Colonic mucosa (tissue), 4 donors: ENCODE measurements around the gene ENOX2. TPM values are rescaled to one million over a fixed set of nuclear protein-coding genes. Genes with fewer than 3 reads are reported as not detected.

Source experiments
- DNase-seq: peaks from one replicate; pipeline ENCODE4 v3.0.0-alpha.2; 2020
- H3K27ac ChIP-seq: fragments of 200-600 bp; one replicate; pipeline ENCODE4 v1.8.0; 2021
- H3K27me3 ChIP-seq: fragments of 200-600 bp; one replicate; pipeline ENCODE4 v1.8.0; 2021
- H3K36me3 ChIP-seq: fragments of 200-600 bp; one replicate; pipeline ENCODE4 v1.8.0; 2021
- H3K4me1 ChIP-seq: fragments of 200-600 bp; one replicate; pipeline ENCODE4 v1.8.0; 2021; ENCODE audit warnings: mild to moderate bottlenecking
- H3K4me3 ChIP-seq: fragments of 200-600 bp; one replicate; pipeline ENCODE4 v1.8.0; 2021
- H3K9ac ChIP-seq, 2 donors: one replicate each; pipeline ENCODE4 v1.7.0; 2013; ENCODE audit warnings: control low read depth in 2 of 2, low read depth in 2 of 2, low read length in 2 of 2
- H3K9me3 ChIP-seq: fragments of 200-600 bp; one replicate; pipeline ENCODE4 v1.8.0; 2021
- intact Hi-C: fragments of 100-400 bp; cut with DNase I; formaldehyde crosslinking; loops from one replicate; pipeline ENCODE4 v1.14.1; 2022
- total RNA-seq, 2 donors: library from RNA; stranded (reverse); fragmentation: NEBNext Ultra II Directional in 1 of 2; extraction: Animal tissue kit (Norgen Biotek cat#: 25700) in 1 of 2; gene quantifications; one replicate each; pipeline ENCODE4 v1.2.1, GENCODE V29; 2021
- TF ChIP-seq, protein P1 (sequence below): fragments of 200-600 bp; IDR thresholded peaks from one replicate; pipeline ENCODE4 v1.8.0; 2022; ENCODE audit warnings: antibody characterized with exemption, mild to moderate bottlenecking
- donor health status: healthy.
- donor health status: DM: no; HTN: no; CAD: no.
- donor health status: DM: no; HTN: no; CAD: no.

The ENOX2 gene
- total RNA-seq, 2 donors from 2014 or later, result 8.0 to 13.7 TPM

DNA sequence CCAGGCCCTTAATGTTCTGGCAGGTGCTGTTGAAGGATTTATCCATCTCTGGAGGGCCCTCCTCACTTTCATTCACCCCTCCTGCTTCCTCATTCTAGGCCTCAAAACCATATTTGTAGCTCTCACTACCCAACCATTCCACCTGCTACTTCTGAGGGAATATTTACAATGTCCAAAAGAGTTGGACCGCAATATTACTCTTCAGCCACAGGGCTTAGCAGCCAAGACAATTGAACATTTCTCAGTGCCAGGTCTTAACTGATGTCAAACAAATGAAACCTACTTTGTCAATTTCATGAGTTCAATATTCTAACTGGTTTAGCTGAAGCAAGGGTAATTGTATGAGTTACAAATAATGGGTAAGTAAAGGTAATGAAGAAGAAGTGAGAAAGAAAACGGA is 113.2 kb downstream of the ENOX2 start:
- H3K27ac ChIP-seq, result no peak overlapping the region
- no peaks in the 10 kb centered on the region for H3K4me1 ChIP-seq
- no peaks in the 10 kb centered on the region for H3K27me3 ChIP-seq
- H3K9me3 ChIP-seq, result no peaks in the 10 kb centered on the region
- intact Hi-C loops, result no loop called here
- no peak for DNase-seq
- H3K36me3 ChIP-seq, result no peaks in the 10 kb centered on the region
- TF ChIP-seq, protein P1, sequence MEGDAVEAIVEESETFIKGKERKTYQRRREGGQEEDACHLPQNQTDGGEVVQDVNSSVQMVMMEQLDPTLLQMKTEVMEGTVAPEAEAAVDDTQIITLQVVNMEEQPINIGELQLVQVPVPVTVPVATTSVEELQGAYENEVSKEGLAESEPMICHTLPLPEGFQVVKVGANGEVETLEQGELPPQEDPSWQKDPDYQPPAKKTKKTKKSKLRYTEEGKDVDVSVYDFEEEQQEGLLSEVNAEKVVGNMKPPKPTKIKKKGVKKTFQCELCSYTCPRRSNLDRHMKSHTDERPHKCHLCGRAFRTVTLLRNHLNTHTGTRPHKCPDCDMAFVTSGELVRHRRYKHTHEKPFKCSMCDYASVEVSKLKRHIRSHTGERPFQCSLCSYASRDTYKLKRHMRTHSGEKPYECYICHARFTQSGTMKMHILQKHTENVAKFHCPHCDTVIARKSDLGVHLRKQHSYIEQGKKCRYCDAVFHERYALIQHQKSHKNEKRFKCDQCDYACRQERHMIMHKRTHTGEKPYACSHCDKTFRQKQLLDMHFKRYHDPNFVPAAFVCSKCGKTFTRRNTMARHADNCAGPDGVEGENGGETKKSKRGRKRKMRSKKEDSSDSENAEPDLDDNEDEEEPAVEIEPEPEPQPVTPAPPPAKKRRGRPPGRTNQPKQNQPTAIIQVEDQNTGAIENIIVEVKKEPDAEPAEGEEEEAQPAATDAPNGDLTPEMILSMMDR, result no peak
- H3K4me3 ChIP-seq, result no peak overlapping the region
- no peak overlapping the region for H3K9ac ChIP-seq

DNA sequence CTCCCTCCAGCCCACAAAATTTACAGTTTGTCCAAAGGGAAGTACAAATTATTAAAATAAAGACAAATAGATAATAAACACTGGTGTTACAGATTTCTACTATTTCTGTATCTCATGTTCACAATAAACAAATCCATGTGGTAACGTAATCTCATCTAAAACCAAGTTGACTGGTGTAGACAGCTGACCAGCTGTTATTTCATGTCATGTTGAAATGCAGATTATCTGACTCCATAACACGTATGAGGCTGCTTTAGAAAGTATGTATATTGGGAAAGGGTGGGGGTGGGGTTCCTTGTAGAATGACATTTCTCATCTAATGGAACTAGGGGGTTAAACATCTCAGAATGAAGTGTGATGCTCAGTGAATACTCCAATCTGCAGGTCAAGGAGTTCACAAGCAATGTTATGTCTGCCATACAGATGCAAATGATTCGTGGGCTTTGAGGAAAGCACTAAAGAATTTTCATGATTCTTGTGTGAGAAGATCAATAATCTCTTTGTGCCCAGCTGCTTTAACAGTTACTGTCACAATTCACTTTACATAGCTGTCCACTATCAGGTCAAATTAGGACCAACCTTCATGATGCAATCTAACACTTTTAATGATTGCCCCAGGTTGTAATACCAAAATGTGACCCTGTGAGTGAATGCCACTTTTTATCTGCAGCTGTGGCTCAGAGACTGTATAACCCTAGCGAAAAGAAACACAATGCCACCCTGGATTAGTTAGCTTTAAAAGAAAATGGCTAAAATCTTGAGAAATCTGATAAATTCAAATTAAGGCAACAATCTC is 114.0 kb downstream of the ENOX2 start:
- Histone ChIP-seq H3K36me3 (no peaks in the 10 kb centered on the region), H3K4me1 (no peaks in the 10 kb centered on the region), H3K4me3 (no peak overlapping the region), H3K27ac (no peak overlapping the region), H3K9me3 (no peaks in the 10 kb centered on the region), H3K27me3 (no peaks in the 10 kb centered on the region), H3K9ac (no peak overlapping the region)
- DNase-seq, result no peak
- TF ChIP-seq, protein P1, result no peak
- intact Hi-C loops, result no loop called here

DNA sequence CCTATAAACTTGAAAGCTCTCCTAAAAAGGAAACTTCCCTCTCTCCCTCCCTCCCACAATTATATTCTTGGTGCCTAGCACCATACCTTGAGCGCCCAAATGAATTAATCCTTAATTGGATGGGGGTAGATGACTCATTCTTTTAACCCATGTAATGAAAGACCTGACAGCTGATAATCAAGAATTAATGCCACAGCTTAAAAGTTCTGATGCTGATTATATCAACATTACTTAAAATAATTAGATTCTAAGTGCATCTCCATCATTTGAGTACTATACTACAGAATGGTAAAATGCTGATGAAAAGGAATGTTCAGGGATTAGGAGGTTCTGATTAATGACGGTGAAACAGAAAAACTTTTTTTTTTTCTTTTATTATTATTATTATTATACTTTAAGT is 117.0 kb downstream of the ENOX2 start:
- Histone ChIP-seq H3K4me3 (no peak overlapping the region), H3K9me3 (no peaks in the 10 kb centered on the region), H3K27me3 (no peaks in the 10 kb centered on the region), H3K36me3 (no peaks in the 10 kb centered on the region), H3K4me1 (no peaks in the 10 kb centered on the region), H3K27ac (no peak overlapping the region), H3K9ac (no peak overlapping the region)
- DNase-seq, result no peak
- TF ChIP-seq, protein P1, result no peak
- intact Hi-C loops, result no loop called here

DNA sequence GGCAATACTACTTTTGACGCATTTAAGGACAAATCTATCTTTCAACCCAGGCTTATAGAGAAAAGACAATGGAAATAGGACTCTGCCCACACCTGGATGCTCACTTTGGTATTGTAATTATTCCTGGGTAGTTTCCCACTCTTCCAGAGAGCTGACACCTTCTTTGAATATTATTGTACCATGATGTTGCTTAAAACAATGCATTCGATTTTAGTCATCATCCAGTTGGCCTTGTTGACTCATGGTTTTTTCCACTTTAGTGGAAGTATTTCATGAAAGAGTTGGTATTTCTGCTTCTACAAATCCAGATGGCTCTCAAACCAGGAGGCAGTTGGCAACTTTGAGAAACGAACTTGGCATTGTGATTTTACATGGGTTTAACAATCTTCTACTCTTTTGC is 124.2 kb downstream of the ENOX2 start:
- no peak for DNase-seq
- Histone ChIP-seq H3K27ac (no peak overlapping the region), H3K9me3 (no peaks in the 10 kb centered on the region), H3K4me3 (no peak overlapping the region), H3K27me3 (no peaks in the 10 kb centered on the region), H3K4me1 (no peaks in the 10 kb centered on the region), H3K9ac (no peak overlapping the region), H3K36me3 (no peaks in the 10 kb centered on the region)
- intact Hi-C loops, result no loop called here
- TF ChIP-seq, protein P1, result no peak

DNA sequence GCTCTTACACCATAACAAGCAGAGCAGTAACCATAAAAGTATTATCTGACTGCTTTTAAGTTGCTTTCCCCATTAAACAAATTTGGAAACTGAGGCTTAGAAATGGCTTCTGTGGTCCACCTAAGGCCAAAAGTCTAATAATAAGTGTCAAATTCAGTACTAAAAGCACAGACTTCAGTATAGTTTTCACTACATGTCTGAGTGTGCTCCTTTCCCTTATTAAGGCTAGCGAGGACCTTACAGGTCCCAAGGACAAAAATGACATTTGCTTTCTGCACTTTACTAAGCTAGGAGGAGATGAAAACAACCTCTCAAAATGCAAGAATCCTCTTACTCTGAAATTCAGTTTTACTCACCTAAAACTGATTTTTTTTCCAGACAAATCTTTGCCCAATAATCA is 127.2 kb downstream of the ENOX2 start:
- Histone ChIP-seq H3K27ac (no peak overlapping the region), H3K9ac (no peak overlapping the region), H3K4me1 (no peaks in the 10 kb centered on the region), H3K36me3 (no peaks in the 10 kb centered on the region), H3K9me3 (no peaks in the 10 kb centered on the region), H3K27me3 (no peaks in the 10 kb centered on the region), H3K4me3 (no peak overlapping the region)
- DNase-seq, result no peak
- intact Hi-C loops, result no loop called here
- TF ChIP-seq, protein P1, result no peak
